Skeletal muscle satellite cell (primary cell): Measurements from ENCODE around the gene NFE2L2.
"Not testable (repeated sequence)": the region's sequence is repeated elsewhere in the genome, so short reads cannot be mapped to it uniquely, and the experiment has no call there.

Experiments
- H3K27me3 ChIP-seq: 2 replicates; pipeline ENCODE4 v1.7.0; 2013; ENCODE audit warnings: low read length; ENCODE audit not compliant: control insufficient read depth, insufficient read depth
- H3K36me3 ChIP-seq: 2 replicates; pipeline ENCODE4 v1.7.0; 2013; ENCODE audit warnings: mild to moderate bottlenecking, control low read depth, low read length; ENCODE audit not compliant: insufficient read depth
- H3K4me1 ChIP-seq: 2 replicates; pipeline ENCODE4 v1.7.0; 2013; ENCODE audit warnings: low read length; ENCODE audit not compliant: control insufficient read depth, insufficient read depth
- H3K4me2 ChIP-seq: 2 replicates; pipeline ENCODE4 v1.7.0; 2013; ENCODE audit warnings: mild to moderate bottlenecking, low read length
- H3K4me3 ChIP-seq: 2 replicates; pipeline ENCODE4 v1.7.0; 2013; ENCODE audit warnings: low read length
- H3K9ac ChIP-seq: 2 replicates; pipeline ENCODE4 v1.7.0; 2013; ENCODE audit warnings: mild to moderate bottlenecking, low read depth, low read length, moderate library complexity
- H3K9me3 ChIP-seq: replicated peaks from 2 replicates; pipeline ENCODE4 v1.7.0; 2013; ENCODE audit warnings: mild to moderate bottlenecking, control low read depth, low read length

The NFE2L2 gene

DNA sequence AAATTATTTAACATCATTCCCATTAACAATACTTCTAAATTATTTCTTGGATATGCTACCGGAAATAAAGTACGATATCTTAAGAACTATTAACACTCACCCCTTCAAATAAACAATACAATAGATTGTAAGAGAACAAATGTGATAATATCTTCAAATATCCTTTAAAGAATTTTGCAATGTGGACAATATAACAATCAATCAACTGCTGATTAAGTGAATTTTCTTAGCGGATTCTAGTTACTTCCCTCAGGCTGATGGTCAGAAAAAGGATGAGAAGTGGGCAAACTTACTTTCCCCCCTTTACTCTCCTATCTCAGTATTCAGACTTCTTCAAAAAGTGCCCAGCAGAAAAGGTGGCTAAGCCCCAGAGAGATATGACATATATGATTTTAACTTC, 10.8 kb downstream of the NFE2L2 start:
- peaks cover 55% of the 10 kb centered on the region for H3K36me3 ChIP-seq
- no peak overlapping the region for H3K9ac ChIP-seq
- no peak overlapping the region for H3K4me3 ChIP-seq
- no peaks in the 10 kb centered on the region for H3K9me3 ChIP-seq
- H3K4me2 ChIP-seq, result no peak overlapping the region
- peaks cover 61% of the 10 kb centered on the region for H3K4me1 ChIP-seq
- H3K27me3 ChIP-seq, result no peaks in the 10 kb centered on the region

DNA sequence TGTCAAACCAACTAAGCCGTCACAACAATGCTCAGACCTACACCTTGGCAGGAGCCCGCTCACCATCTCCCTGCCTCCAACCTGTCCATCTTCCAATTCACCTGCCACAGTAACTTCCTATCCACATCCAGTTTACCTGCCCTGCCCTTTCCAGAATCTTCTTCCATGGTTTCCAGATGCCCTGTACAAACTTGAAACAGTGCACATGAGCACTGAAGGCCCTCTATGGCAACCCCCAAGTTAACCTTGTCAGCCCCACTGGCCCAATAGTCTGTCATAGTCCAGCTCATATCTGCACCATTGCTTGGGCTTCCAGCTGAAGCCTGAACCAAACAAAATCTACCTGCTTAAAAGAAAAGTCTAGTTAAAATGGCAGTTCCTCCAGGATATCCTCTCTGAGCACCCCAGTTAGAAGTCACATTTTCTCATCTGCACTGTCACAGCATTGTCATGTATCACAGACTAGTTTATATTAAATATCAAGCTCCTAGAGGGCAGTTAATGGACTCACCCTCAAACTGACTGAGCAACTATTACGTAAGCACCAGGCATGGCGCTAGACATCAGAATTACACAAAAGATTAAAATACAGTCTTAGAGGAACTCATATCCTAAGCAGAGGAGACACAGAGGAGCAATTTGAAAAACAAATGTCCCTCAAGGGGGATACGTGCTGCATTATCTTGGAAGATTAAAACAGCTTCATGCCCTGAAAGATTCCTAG, 11.6 kb downstream of the NFE2L2 start:
- H3K9ac ChIP-seq, result no peak overlapping the region

GRCh38 chr2:177251165-177251542, 13.4 kb downstream of the NFE2L2 start:
- Histone ChIP-seq H3K9ac (no peak overlapping the region), H3K36me3 (peaks cover 44% of the 10 kb centered on the region), H3K9me3 (no peaks in the 10 kb centered on the region), H3K27me3 (no peaks in the 10 kb centered on the region), H3K4me3 (no peak overlapping the region), H3K4me2 (no peak overlapping the region), H3K4me1 (peaks cover 53% of the 10 kb centered on the region)

More for the DNA sequence above, 11.6 kb downstream of the NFE2L2 start:
- Histone ChIP-seq H3K4me3 (no peak overlapping the region), H3K4me1 (peaks cover 61% of the 10 kb centered on the region), H3K36me3 (peaks cover 50% of the 10 kb centered on the region), H3K4me2 (no peak overlapping the region), H3K9me3 (no peaks in the 10 kb centered on the region), H3K27me3 (no peaks in the 10 kb centered on the region)

GRCh38 chr2:177250461-177250860, 14.1 kb downstream of the NFE2L2 start:
- Histone ChIP-seq H3K36me3 (peaks cover 42% of the 10 kb centered on the region), H3K4me1 (peaks cover 52% of the 10 kb centered on the region), H3K9me3 (no peaks in the 10 kb centered on the region), H3K4me3 (no peak overlapping the region), H3K4me2 (no peak overlapping the region), H3K9ac (no peak overlapping the region), H3K27me3 (no peaks in the 10 kb centered on the region)

- Histone ChIP-seq H3K9me3 (no peaks in the 10 kb centered on the region), H3K4me1 (peaks cover 53% of the 10 kb centered on the region), H3K36me3 (peaks cover 27% of the 10 kb centered on the region), H3K4me2 (no peak overlapping the region), H3K27me3 (no peaks in the 10 kb centered on the region), H3K9ac (no peak overlapping the region), H3K4me3 (no peak overlapping the region)
Measured at GRCh38 chr2:177249038-177249437, 15.5 kb downstream of the NFE2L2 start.

DNA sequence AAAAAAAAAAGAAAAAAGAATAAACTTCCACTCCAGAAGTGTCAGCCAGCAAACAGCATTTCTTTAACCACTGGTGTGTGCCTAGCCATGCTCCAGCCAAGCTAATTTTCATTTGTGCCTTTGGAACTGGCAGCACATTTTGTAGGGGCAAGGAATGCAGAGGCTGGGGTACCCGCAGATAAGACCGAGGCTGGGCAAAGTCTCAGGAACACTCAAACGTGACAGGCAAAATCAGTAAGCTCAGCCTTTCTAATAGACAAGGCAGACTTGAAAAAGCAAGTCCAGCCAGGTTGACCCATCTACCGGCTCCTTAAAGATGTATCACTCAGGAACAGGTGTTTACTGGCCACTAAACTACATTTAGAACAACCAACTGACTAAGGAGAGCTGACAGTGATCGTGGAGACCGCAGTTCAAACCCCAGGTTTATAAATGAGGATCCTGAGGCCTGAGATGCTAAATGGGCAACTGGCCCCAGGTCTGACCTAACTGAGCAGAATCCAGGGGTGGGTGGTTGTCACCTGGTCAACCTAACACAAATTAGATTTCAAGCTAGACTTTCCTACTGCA, 16.7 kb downstream of the NFE2L2 start:
- Histone ChIP-seq H3K9ac (no peak overlapping the region), H3K4me1 (peaks cover 56% of the 10 kb centered on the region), H3K36me3 (peaks cover 18% of the 10 kb centered on the region), H3K4me3 (no peak overlapping the region), H3K27me3 (no peaks in the 10 kb centered on the region), H3K4me2 (no peak overlapping the region), H3K9me3 (no peaks in the 10 kb centered on the region)

GRCh38 chr2:177246523-177247030, 17.9 kb downstream of the NFE2L2 start:
- not testable (repeated sequence) for H3K9ac ChIP-seq, H3K4me3 ChIP-seq, H3K9me3 ChIP-seq, H3K4me2 ChIP-seq, H3K27me3 ChIP-seq
- Histone ChIP-seq H3K4me1 (peaks cover 56% of the 10 kb centered on the region), H3K36me3 (peaks cover 16% of the 10 kb centered on the region)

DNA sequence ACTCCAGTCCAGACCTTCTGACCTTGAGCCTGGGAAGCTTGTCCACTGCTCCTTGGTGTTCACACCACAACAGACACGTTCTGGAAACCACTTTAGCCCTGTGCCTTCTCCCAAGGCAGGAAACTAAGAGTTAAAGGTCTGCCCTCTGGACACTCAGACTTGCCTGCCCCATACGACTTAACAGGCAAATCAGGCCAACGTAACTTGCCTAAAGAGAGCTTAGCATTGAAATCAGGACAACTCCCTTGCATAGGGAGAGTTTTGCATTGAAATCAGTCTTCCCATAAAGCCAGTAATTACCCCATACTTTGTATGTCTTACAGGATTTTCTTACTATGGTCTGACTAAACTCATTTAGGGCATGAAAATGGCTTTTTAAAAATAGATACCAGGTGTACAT, 18.5 kb downstream of the NFE2L2 start:
- Histone ChIP-seq H3K36me3 (peaks cover 16% of the 10 kb centered on the region), H3K27me3 (no peaks in the 10 kb centered on the region), H3K4me3 (no peak overlapping the region), H3K4me1 (peaks cover 56% of the 10 kb centered on the region), H3K9ac (no peak overlapping the region), H3K4me2 (no peak overlapping the region), H3K9me3 (no peaks in the 10 kb centered on the region)

DNA sequence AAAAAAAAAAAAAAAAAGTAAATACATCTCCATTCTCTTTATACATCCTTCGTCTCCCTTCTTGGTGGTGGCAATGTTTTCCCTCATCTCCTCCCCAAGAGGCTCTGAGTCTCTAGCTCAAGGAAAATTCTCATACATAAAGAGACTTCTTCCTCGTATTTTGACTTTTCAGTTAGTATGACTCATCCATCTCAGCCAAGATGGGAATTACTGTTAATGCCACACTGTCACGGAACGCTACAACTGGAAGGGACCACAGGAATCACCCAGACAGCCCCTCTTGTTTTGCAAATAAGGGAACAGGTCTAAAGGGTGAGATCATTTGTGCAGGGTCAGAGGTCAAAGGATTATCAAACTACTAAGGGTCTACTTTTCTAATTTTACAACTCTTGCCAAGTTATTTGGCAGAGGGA, 19.5 kb downstream of the NFE2L2 start:
- Histone ChIP-seq H3K9ac (peak overlapping the region; percentile 23), H3K9me3 (no peaks in the 10 kb centered on the region), H3K4me1 (peaks cover 63% of the 10 kb centered on the region), H3K36me3 (peaks cover 9% of the 10 kb centered on the region), H3K4me2 (peak overlapping the region; percentile 37), H3K4me3 (no peak overlapping the region), H3K27me3 (no peaks in the 10 kb centered on the region)

DNA sequence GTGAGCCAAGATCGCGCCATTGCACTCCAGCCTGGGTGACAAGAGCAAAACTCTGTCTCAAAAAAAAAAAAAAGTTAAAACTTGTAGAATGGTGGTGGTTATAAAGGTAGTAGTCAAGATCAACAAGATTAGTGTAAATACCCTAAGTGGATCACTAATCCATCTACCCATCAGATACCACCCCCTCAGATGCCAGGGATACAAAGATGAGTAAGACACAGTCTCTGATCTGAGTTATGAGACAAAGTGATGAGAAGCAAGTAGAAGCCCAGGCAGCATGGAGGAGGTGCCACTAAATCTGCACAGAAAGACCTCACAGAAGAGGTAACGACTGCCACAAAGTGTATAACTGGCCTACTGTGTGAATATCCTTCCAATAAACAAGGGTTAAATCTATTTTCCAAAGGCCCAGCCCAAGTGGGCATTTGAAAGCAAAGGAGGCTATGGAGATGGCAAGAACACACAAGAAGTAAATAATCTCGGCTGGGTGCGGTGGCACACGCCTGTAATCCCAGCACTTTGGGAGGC, 20.2 kb downstream of the NFE2L2 start:
- H3K4me1 ChIP-seq, result peaks cover 70% of the 10 kb centered on the region
- H3K4me3 ChIP-seq, result no peak overlapping the region
- peaks cover 5% of the 10 kb centered on the region for H3K36me3 ChIP-seq
- no peaks in the 10 kb centered on the region for H3K27me3 ChIP-seq
- no peaks in the 10 kb centered on the region for H3K9me3 ChIP-seq
- peak overlapping the region; percentile 23 for H3K9ac ChIP-seq
- peak overlapping the region; percentile 44 for H3K4me2 ChIP-seq

GRCh38 chr2:177243476-177243875, 21.1 kb downstream of the NFE2L2 start:
- Histone ChIP-seq H3K4me2 (peak overlapping the region; percentile 77), H3K36me3 (peaks cover 3% of the 10 kb centered on the region), H3K9ac (peak overlapping the region; percentile 70), H3K4me3 (no peak overlapping the region), H3K4me1 (peaks cover 75% of the 10 kb centered on the region), H3K27me3 (no peaks in the 10 kb centered on the region), H3K9me3 (no peaks in the 10 kb centered on the region)
